ENCODE measurements around the gene PPFIA4.

Gene PPFIA4

DNA sequence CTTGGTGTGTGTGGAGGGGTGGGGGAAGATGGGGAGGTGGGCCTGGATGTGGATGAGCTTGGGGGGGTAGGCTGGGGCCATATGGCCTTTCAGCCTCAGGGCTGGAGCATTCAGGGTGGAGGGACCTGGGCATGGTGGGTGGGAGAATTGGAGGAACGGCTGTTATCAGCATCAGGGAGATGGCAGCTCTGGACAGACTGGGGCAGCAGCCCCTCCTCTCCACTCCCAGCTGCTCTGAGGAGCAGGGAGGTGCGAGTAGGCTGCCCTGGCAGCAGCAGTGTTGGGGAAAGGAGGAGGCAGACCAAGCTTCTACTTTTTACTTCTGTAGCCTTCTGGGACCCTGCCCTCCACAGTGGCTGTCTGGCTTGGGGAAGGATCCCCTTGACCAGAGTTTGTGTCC, 10.2 kb downstream of the PPFIA4 start:
- no peak for DNase-seq (ENCODE audit: low read depth)
- no peak overlapping the region for H3K4me3 ChIP-seq (ENCODE audit: control insufficient read depth, low read depth, low read length)
- TF ChIP-seq, protein P1, sequence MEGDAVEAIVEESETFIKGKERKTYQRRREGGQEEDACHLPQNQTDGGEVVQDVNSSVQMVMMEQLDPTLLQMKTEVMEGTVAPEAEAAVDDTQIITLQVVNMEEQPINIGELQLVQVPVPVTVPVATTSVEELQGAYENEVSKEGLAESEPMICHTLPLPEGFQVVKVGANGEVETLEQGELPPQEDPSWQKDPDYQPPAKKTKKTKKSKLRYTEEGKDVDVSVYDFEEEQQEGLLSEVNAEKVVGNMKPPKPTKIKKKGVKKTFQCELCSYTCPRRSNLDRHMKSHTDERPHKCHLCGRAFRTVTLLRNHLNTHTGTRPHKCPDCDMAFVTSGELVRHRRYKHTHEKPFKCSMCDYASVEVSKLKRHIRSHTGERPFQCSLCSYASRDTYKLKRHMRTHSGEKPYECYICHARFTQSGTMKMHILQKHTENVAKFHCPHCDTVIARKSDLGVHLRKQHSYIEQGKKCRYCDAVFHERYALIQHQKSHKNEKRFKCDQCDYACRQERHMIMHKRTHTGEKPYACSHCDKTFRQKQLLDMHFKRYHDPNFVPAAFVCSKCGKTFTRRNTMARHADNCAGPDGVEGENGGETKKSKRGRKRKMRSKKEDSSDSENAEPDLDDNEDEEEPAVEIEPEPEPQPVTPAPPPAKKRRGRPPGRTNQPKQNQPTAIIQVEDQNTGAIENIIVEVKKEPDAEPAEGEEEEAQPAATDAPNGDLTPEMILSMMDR (conservative IDR thresholded peaks at IDR 0.05; ENCODE audit: control insufficient read depth, insufficient read depth, low read depth, low read length), result no peak

DNA sequence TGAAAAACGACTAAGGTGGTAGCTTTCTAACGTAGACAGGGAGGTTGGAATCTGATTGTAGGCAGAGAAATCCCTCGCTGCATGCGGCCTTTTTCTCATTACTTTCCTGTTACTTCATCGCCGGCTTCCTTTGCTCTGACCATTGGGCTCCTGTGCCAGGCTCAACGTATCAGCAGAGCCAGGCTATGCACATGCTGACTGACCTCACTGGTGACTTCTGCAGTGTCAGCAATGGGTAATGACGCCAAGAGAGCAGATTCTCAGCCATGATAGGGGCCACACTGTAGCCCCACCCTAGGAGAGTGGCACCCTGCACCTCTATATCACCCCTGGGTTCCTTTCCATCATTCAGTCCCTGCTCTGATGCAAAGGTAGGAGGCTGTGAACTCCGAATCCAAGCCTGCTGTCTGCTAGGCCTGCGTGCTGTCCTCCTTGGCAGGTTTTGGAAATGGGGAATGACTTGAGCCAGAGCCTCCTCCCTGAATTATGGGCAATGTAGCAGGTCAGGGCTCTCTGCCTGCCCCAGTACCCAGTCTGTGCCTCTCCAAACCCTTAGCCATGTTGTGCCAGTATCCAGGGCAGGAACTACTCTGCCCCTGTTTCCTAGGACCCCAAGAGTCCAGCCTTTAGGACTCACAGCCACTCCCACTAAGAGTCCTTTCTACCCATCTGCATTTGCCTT, 11.4 kb downstream of the PPFIA4 start:
- no peak overlapping the region for H3K4me3 ChIP-seq (ENCODE audit: control insufficient read depth, low read depth, low read length)
- no peak for DNase-seq (ENCODE audit: low read depth)
- TF ChIP-seq, protein P1 (conservative IDR thresholded peaks at IDR 0.05; ENCODE audit: control insufficient read depth, insufficient read depth, low read depth, low read length), result no peak

DNA sequence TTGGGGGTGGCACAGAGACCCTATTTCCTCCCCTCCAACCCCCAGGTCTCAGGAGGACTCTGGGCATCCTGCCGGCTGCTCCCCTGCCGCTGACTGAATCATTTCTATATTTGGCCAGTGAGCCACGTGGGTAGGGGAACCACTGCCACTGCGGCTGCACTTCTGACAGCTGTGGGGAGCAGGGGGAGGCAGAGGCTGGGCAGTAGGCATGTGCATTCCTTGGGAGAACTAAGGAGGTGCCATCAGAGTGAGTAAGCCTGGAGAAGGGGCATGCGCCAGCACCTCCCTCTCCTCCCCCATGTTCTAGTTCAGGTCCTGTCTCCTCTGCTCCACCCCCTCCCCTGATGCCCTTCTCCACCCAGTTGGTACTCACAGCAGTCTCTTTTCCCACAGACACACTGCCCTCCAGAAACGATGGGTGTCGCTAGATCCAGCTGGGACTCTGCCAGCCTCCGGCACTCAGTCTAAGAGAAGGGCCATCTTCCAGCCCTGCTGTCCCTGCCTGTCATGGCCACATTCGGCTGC, 12.0 kb downstream of the PPFIA4 start:
- TF ChIP-seq, protein P1 (conservative IDR thresholded peaks at IDR 0.05; ENCODE audit: control insufficient read depth, insufficient read depth, low read depth, low read length), result no peak
- peak; percentile 40 for DNase-seq (ENCODE audit: low read depth)
- H3K4me3 ChIP-seq (ENCODE audit: control insufficient read depth, low read depth, low read length), result no peak overlapping the region

DNA sequence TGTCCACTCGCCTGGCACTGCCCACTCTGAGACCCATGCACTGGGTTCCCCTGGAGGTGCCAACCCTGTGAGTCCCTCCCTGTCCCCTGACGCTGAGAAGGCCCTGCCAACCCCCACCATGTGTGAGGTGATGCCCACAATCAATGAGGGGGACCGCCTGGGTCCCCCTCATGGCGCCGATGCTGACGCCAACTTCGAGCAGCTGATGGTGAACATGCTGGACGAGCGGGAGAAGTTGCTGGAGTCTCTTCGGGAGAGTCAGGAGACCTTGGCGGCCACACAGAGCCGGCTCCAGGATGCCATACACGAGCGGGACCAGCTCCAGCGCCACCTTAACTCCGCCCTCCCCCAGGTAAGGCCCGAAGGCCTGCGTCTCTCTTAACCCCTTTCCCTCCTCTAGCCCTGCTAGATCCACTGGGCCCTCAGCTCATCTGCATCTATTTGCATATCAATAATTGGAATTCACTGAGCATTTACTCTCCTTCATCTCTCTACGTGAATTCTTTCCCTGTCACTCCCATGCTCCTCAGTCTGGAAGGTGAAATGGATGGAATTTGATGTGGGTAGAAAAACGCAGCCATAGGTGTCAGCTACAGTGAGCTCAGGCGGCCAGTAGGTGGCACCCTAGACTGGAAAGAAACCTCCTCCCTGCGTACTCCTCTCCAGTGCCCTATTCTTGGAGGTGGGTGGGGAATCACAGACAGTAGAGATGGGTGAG, 12.8 kb downstream of the PPFIA4 start:
- peak; percentile 69 for DNase-seq (ENCODE audit: low read depth)
- H3K4me3 ChIP-seq (ENCODE audit: control insufficient read depth, low read depth, low read length), result no peak overlapping the region
- TF ChIP-seq, protein P1 (conservative IDR thresholded peaks at IDR 0.05; ENCODE audit: control insufficient read depth, insufficient read depth, low read depth, low read length), result peak; percentile 96

DNA sequence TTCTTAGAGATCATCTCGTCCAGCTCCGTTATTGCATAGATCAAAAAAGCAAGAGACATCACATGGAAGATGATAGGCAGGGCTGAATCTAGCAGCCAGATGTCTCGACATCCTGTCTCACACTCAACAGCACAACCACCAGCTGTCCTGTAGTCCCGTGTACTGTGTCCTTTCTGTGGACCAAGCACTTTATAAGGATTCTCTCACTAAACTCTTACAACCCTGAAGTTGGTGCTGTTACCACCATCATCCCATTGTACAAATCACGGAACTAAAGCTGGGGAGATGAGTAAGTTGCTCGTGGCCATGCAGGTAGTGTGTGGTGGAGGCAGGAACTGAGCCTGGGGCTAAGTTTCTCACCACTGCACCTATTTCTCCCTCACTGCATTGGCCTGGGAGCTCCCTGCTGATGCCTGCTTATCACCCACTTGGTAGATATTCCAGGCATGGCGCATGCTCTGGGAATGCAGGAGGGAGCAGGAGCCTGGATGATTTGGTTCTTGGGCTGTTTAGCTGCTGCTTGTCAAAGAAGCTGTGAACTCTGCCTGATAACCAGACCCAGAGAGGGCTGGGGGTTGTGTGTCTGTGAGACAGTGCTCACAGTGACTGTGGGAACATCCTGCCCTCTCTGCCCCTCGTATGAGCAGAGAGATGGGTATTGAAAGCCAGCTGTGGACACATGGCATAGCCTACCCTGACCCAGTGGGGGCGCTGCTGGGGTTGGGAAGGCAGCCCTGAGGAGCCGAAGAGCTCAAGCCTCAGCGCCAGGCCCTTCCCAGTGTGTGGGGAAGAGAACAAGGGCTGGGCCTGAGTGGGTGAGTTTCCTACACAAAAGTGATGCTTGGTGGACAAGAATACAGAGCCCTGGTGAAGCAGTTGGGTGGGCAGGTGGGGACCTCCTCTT, 13.6 kb downstream of the PPFIA4 start:
- no peak for DNase-seq (ENCODE audit: low read depth)
- no peak overlapping the region for H3K4me3 ChIP-seq (ENCODE audit: control insufficient read depth, low read depth, low read length)

More for the DNA sequence above, 13.6 kb downstream of the PPFIA4 start:
- TF ChIP-seq, protein P1 (conservative IDR thresholded peaks at IDR 0.05; ENCODE audit: control insufficient read depth, insufficient read depth, low read depth, low read length), result peak; percentile 22

All from fibroblast of mammary gland (primary cell).